HG03025 (cell line): Measurements from ENCODE around the gene EDN1.

Experiments used
- ATAC-seq: cut with Tn5 transposase; IDR thresholded peaks from one replicate; pipeline ENCODE4 v1.9.1; 2021; ENCODE audit warnings: mild to moderate bottlenecking, moderate library complexity; ENCODE audit not compliant: unreplicated experiment, low FRiP score

Gene EDN1

GRCh38 chr6:12289933-12290820, at the start of gene EDN1:
Gene EDN1, plus strand, starts transcription at chr6:12290361. Its CDS starts 269 bp downstream, at chr6:12290630.
- ATAC-seq: peak; percentile 77

- ATAC-seq: no peak
Observed at GRCh38 chr6:12241493-12242175, 48.5 kb upstream of the EDN1 start.

DNA sequence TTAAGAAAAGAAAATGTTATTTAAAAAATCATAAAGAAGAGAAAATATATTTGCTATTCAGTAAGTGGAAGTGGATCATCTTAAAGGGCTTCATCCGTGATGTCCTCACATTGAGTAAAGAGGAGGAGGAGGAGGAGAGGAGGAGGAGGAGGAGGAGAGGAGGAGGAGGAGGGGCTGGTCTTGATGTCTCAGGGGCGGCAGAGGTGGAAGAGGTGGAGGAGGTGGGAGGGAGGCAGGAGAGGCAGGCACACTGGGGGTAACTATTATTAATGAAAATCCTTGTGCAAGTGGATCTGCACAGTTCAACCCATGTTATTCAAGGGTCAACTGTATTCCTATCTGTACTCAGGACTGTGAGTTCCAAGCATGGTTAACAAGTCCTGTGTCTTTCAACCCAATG, 47.0 kb upstream of the EDN1 start:
- no peak for ATAC-seq

DNA sequence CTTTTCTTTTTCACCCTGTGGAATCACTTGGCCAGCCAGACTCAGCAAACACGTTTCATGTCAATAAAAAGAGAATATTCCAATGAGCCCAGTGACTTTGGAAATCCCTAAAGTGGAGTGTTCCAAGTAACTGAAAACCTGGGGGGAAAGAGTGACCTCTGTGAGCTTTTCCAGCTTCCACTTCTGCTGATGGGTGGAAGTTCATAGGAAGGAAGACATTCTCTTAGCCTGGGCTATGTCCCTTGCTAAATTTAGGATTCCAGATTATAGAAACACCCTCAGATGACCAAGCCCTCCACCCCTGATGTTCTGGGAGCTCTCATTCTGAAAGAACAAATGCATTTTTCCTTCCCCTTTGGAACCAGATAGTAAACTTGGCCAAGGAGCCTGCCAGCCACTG, 44.8 kb upstream of the EDN1 start:
- no peak for ATAC-seq

DNA sequence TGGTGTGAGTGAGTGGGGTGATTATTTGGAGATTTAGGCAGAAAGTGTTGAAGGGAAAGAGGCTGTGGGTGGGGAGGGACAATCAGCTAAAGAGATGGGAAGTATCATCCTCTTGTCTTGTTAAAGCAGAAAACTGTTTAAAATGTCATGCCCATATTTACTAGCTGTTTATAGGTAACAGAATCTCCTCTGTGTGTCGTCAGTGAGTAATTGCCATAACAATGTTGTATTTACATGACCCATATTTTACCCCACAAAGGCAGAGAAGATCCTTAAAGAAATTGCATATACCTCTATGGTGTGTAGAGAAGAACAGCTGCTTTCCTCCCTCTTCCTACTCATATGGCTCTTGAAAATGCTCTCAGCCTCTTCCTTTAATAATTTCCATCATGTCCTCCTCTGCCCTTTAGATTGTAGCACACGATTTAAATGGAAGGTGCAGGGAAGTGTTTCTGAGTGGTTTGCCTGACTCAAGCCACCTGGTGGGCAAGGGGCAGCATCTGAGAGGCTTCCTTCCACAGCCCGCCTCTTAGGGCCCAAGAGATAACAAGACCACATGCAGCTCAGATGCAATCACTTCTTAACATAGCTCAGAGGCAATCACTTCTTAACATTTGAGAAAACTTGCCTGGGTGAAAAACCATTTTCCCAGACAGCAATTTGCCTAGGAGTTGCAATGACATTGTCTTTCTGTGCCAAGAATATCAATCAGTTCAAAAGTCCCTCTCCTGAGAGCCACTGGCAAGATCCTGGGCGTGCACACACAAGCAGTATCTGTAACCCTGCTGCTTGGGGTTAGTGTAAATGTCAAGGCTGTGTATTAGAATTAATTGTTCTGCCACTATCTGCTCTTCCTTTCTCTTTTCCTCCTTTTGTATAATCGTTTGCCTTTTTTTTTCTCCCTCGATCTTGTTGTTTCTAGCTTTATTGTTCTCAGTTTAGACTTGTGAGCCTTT, 44.1 kb upstream of the EDN1 start:
- no peak for ATAC-seq

GRCh38 chr6:12246900-12247299, 43.3 kb upstream of the EDN1 start:
- ATAC-seq: no peak

DNA sequence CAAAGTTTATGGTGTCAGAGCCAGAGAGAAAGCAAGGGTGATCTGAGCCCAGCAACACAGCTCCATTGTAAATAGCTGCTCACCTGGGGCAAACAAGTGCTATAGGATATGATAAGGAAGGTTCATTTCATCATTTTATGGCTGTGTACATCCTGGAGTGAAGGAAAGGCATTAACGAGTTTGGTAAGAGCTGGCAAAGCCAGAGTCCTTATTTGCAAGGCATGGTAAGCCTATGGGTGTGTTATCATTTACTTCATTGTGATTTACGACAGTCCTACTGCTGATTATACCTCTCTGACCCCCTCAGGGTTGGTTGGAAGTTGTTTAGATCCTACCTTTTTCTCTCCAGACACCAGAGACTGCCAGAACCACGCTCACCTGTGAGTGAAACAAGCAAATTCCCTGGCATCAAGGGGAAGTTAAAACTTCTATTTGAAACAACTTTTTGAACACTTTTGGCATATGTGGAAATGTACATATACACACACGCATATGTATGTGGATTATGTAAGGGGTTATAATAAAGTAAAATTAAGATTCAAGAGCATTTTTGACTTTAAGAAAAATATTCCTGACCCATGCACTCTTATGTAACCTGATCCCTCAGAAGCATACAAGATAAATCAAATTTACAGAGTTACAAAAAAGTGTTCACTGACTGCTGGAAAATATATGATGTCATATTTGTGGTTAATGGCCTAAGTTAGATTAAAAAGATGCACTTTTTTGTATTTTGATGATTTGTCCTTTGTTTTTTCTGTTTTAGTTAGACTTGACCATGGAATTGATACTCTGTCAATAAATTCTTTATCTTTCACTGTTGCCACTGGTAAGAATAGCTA, 40.4 kb upstream of the EDN1 start:
- no peak for ATAC-seq

- no peak for ATAC-seq
Observed at GRCh38 chr6:12250383-12250770, 39.8 kb upstream of the EDN1 start.

DNA sequence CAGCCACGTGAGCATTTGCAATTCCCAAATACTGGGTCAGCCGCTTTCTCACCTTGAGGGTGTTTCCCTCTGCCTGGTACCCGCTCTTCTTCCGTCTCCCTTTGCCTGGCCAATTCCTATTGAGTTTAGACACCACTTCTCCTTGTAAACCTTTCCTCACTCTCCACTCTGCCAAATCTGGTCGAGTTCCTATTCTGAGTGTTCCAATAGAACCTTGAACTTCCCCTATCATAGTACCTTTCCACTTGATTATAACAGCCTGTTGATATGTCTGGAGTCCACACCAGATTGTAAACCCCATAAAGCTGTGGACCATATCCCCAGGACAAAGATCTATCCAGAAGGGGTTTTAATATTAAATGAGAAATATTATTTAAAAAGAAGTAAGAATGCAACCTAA, 36.0 kb upstream of the EDN1 start:
- ATAC-seq: no peak

GRCh38 chr6:12258191-12258590, 32.0 kb upstream of the EDN1 start:
- no peak for ATAC-seq

GRCh38 chr6:12258591-12259075, 31.5 kb upstream of the EDN1 start:
- no peak for ATAC-seq

- ATAC-seq: no peak
Observed at GRCh38 chr6:12260458-12261093, 29.6 kb upstream of the EDN1 start.

GRCh38 chr6:12261502-12261901, 28.7 kb upstream of the EDN1 start:
- no peak for ATAC-seq

- ATAC-seq: no peak
Observed at GRCh38 chr6:12262236-12263061, 27.7 kb upstream of the EDN1 start.

DNA sequence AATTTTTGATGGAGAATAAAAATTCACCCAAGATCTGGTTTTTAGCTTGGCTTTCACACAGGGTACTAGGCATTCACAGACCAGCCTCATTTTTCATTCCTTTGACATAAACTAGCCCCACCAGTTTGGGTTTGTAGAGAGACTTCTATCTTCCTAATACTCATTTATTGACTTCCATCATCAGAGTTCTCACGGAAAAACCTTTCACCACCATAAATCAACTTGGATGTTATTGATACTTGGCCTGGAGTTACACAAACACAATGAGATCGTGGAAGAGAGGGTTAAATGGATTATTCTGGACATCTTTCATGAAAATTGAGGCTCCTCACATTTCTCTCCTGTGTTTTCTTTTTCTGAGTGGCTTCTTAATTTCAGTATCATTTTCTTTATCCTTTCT, 26.8 kb upstream of the EDN1 start:
- ATAC-seq: no peak

GRCh38 chr6:12264671-12265070, 25.5 kb upstream of the EDN1 start:
- no peak for ATAC-seq

DNA sequence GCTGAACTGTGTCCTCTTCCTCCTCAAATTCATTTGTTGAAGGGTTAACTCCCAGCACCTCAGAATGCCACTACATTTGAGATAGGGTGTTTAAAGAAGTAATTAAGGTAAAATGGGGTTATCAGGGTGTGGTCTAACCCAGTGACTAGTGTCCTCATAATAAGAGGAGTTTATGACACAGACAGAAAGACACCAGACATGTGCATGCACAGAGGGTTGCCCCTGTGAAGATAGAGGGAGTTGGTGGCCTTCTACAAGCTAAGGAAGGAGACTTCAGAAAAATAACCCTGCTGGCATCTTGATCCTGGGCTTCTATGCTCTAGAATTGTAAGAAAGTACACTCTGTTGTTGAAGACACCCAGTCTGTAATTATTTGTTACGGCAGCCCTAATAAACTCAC, 24.9 kb upstream of the EDN1 start:
- ATAC-seq: no peak

GRCh38 chr6:12265791-12266190, 24.4 kb upstream of the EDN1 start:
- no peak for ATAC-seq
